BE2C (cell line): Measurements from ENCODE around the gene C1orf35.

Experiments
- DNase-seq: peaks from one replicate; pipeline ENCODE4 v3.0.0-alpha.2; 2020
- H3K27me3 ChIP-seq: fragments of 250-450 bp; sonication (Bioruptor Pico); 2 replicates; pipeline ENCODE4 v1.5.1; 2020; ENCODE audit warnings: mild to moderate bottlenecking
- H3K36me3 ChIP-seq: fragments of 250-450 bp; sonication (Bioruptor Pico); 2 replicates; pipeline ENCODE4 v1.5.1; 2020; ENCODE audit warnings: mild to moderate bottlenecking
- H3K4me1 ChIP-seq: fragments of 250-450 bp; sonication (Bioruptor Pico); 2 replicates; pipeline ENCODE4 v1.5.1; 2020
- H3K4me3 ChIP-seq: 2 replicates; pipeline ENCODE4 v1.5.1; 2011; ENCODE audit warnings: low read depth, low read length
- H3K9me3 ChIP-seq: fragments of 250-450 bp; sonication (Bioruptor Pico); 2 replicates; pipeline ENCODE4 v1.5.1; 2020
- CTCF ChIP-seq: IDR thresholded peaks from 2 replicates; pipeline ENCODE4 v1.5.1; 2012; ENCODE audit warnings: mild to moderate bottlenecking, low read depth, low read length

The C1orf35 gene

GRCh38 chr1:228104526-228105269 lies 1.6 kb upstream of the C1orf35 start:
- H3K27me3 ChIP-seq, result no peaks in the 10 kb centered on the region
- no peak for DNase-seq
- H3K36me3 ChIP-seq, result peaks cover 25% of the 10 kb centered on the region
- no peaks in the 10 kb centered on the region for H3K4me1 ChIP-seq
- no peak overlapping the region for H3K4me3 ChIP-seq
- TF ChIP-seq CTCF, result no peak
- H3K9me3 ChIP-seq, result no peaks in the 10 kb centered on the region

- H3K27me3 ChIP-seq, result no peaks in the 10 kb centered on the region
- peak overlapping the region; percentile 68 for H3K4me3 ChIP-seq
- H3K9me3 ChIP-seq, result no peaks in the 10 kb centered on the region
- H3K36me3 ChIP-seq, result peaks cover 38% of the 10 kb centered on the region
- no peaks in the 10 kb centered on the region for H3K4me1 ChIP-seq
- DNase-seq, result peak; percentile 71
- peak; percentile 31; the same call in 1 of the 2 replicates for TF ChIP-seq CTCF
Observed at GRCh38 chr1:228101994-228102790, 933 bp downstream of the C1orf35 start.

- peak overlapping the region; percentile 68 for H3K4me3 ChIP-seq
- H3K9me3 ChIP-seq, result no peaks in the 10 kb centered on the region
- no peaks in the 10 kb centered on the region for H3K4me1 ChIP-seq
- DNase-seq, result no peak
- peaks cover 42% of the 10 kb centered on the region for H3K36me3 ChIP-seq
- H3K27me3 ChIP-seq, result no peaks in the 10 kb centered on the region
- no peak for TF ChIP-seq CTCF
Observed at GRCh38 chr1:228101614-228101993, 1.5 kb downstream of the C1orf35 start.

- Histone ChIP-seq H3K27me3 (no peaks in the 10 kb centered on the region), H3K4me1 (no peaks in the 10 kb centered on the region), H3K36me3 (peaks cover 40% of the 10 kb centered on the region), H3K9me3 (no peaks in the 10 kb centered on the region), H3K4me3 (peak overlapping the region; percentile 68)
- no peak for TF ChIP-seq CTCF
- no peak for DNase-seq
Observed at GRCh38 chr1:228100822-228101613, 2.1 kb downstream of the C1orf35 start.

GRCh38 chr1:228099331-228099732 lies 3.8 kb downstream of the C1orf35 start:
- DNase-seq, result no peak
- H3K9me3 ChIP-seq, result peaks cover 6% of the 10 kb centered on the region
- H3K4me3 ChIP-seq, result no peak overlapping the region
- peaks cover 51% of the 10 kb centered on the region for H3K36me3 ChIP-seq
- no peaks in the 10 kb centered on the region for H3K4me1 ChIP-seq
- no peaks in the 10 kb centered on the region for H3K27me3 ChIP-seq
- no peak for TF ChIP-seq CTCF
